GM15510 (cell line): ENCODE measurements around the gene RNU1-2.

Experiments
- POLR2A ChIP-seq: IDR thresholded peaks from 3 replicates; pipeline ENCODE4 v1.6.1; 2011; ENCODE audit warnings: borderline replicate concordance; ENCODE audit not compliant: insufficient read length; ENCODE audit errors: extremely low read depth

The RNU1-2 gene

DNA sequence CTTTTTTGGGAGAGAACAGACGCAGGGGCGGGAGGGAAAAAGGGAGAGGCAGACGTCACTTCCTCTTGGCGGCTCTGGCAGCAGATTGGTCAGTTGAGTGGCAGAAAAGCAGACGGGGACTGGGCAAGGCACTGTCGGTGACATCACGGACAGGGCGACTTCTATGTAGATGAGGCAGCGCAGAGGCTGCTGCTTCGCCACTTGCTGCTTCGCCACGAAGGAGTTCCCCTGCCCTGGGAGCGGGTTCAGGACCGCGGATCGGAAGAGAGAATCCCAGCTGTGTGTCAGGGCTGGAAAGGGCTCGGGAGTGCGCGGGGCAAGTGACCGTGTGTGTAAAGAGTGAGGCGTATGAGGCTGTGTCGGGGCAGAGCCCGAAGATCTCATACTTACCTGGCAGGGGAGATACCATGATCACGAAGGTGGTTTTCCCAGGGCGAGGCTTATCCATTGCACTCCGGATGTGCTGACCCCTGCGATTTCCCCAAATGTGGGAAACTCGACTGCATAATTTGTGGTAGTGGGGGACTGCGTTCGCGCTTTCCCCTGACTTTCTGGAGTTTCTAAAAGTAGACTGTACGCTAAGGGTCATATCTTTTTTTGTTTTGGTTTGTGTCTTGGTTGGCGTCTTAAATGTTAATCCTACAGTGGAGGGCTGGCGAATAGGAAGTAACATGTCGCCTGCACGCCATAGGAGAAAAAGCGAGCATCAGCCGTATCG is at the start of gene RNU1-2:
Gene RNU1-2, plus strand, starts transcription at position 383 of the 718 bp plus-strand sequence.
- peak; percentile 85 for TF ChIP-seq POLR2A

DNA sequence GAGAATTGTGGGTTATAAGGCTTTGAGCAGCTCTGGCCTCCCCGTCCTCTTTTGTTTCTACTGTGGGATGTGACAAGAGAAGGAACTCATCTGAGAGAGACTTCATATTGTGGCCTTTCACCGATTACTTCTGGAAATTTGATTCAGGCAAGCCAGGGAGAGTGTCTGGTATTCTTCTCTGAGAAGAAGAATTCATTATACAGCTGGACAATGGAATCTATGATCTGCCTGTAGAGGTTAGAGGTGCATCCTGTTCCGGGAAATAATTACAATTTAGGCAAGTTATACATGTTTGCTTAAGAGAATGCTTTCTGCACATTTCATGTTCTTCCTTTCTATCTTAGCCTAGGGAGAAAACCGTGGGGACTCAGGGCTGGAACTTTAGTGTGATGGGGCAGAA is 12.8 kb upstream of the RNU1-2 start:
- TF ChIP-seq POLR2A: no peak

DNA sequence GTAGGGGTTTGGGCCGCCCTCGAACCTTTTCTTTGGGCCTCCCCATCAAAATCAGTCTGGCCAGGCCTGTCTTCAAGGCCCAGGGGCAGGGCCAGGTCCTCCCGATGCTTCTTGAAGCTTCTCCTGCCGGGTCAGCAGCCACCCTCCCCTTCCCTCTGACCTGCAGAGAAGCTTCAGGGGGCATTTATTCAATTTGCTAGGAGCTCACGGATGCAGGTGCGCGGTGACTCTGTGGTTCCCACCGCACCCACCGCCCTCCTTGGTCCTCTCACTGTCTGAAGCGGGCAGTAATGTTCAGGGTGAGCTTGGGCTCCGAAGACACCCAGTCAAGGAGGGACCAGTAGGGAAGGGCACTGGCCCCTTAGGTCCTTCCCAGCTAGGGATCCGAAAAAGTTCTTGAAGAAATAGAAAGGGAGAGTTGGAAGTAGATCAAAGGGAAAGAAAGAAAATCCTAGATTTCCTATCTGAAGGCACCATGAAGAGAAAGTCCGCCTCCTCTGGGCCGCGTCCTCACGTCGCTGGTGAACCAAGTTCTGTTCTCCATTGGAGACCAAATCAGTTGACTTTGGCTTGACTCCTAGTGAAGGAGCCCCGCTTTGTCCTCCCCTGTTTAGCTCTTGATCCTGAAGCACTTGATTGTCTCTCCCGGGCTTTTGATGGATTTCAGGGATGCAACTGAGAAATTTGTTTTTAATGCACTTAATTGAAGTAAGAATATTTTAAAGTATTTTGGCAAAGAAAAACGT is 8.7 kb upstream of the RNU1-2 start:
- no peak for TF ChIP-seq POLR2A

DNA sequence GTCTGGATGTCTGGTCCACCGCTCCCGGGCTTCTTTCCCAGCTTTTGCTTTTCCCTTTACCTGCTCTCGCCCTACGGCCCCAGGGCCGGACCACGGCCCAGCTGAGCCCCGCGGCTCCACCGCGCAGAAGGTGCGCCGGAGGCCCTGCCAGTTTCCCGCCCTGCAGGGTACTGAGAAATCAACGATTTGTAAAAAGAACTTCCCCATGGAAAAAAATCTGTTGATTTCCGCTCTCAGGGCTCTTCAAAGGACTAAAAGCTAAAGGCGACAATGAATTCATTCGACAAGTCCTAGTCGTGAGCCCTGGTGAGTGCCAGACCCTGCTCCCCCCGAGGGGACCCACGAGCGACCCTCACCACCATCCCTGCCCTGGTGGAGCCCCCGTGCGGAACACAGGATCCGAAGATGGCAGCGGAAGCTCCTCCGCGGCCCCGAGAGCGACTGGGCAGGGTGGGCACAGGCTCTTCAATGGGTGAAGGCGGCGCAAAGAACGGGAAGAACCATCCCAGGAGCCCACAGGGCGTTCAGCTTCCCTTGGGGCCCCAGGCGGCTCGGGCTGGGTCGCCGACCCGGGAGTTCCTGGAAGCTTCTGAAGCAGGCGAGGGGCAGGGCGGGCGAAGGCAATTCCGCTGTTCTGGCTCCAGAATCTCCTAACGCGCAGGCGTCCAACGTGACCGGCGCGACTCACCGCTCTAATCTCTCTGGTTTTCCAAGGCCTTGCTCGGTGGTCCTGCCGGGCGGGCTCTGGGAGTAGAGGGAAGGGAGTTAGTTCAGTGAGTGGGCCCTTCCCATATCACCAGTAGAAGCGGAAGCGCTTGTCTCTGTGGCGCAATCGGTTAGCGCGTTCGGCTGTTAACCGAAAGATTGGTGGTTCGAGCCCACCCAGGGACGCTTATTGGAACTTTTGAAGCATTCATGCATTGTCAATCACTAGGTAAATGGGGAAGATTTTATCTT is 6.6 kb upstream of the RNU1-2 start:
- TF ChIP-seq POLR2A: no peak

DNA sequence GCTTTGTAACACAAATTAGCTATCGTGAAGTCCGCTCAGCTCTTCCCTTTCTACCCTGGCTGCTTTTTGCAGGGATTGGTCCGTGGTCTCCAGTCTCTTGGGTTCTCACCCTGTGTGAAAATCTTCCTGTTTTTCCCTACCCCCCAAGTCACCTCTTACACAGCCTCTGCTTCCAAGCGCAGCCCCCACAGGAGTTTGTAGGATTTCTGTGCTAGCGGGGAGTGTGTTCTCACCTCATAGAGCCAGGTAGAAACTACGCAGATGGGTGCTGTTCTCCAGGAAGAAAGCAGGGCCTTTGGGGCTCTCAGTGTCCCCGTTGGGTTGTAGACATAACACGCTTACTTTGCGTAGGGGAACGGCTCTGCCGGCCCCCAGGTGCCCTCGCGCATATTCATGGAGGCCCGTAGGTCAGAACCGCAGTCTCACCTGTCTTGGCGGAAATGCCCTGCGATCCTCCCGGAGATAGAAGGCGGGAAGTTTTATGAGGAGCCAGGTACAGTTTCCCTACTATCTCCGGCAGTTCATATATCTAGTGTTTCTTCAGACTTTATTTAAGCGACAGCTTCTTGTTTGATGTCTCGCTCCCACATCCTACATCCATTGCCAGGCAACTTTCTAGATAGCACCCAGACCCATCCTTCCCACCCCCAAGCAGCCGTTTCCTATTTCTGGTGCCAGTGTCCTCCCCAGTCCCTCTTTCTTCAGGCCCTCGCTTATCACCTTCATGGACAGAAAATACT is 706 bp downstream of the RNU1-2 start:
- TF ChIP-seq POLR2A: peak; percentile 50

DNA sequence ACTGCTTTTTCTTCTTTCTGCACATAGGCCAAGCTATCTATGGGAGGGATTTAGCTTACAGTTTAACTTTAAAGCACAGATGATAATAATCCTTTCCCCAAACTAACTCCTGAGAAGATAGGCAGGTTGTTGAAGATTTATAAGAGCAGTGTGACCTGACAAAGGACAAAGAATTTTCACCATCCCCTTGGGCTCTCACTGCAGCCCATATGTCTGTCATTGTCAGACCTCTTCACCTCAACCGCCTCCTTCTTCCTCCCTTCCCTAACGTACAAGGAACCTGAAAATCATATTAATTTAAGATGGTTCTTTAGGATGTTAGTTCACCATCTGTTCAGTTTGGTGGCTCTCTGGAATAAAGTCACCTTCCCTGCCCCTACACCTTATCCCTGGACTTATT is 5.0 kb downstream of the RNU1-2 start:
- no peak for TF ChIP-seq POLR2A

DNA sequence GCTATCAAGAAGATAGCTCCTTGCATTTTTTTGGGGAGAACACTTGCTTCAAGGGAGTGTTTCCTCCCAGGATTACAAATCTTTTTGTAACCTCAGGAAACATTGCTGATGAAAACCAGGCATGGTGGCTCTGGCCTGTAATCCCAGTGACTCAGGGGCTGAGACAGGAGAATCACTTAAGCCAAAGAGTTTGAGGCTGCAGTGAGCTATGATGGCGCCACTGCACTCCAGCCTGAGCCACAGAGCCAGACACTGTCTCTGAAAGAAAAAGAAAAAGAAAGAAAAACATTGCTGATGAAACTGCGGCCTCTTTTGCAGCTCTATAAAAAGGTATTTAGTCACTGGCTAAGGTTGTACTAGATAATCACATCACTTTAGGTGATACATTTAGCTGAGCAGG is 7.3 kb downstream of the RNU1-2 start:
- no peak for TF ChIP-seq POLR2A

DNA sequence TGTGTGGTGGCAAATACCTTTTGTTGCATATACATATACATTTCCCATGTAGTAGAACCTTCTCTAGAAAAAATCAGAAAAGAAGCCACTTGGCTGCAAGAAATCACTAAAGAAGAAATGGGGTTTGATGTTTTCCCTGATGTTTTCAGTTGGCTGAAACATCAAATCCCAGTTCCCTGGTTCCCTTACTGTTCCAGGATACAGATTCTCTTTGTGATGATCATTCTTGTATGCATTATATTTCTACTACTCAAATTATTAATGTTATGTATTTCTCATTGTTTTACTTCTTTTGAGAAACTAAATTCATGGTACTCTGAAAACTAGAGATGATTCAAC is 7.6 kb downstream of the RNU1-2 start:
- no peak for TF ChIP-seq POLR2A

DNA sequence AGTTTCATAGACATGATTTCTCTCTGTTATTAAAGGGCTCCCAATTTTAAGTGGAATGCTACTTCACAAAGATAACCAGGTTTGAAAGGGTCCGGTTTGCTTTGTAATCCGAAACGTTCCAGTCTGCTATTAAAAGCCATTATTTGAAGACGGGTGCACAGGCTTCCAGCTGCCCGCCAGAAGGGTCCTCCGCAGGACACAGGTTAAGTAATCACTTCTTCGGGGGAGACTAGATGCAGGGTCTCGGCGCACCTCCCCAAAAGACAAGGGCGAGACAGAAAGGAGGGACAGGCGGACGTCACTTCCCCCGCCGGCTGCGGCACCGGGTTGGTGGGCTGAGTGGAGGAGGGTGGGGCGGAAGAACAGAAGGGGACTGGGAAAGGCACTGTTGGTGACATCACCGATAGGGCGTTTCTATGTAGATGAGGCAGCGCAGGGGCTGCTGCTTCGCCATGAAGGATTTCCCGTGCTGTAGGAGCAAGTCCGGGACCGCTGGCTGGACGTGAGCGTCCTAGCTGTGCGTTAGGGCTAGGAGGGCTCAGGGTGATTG is 8.9 kb downstream of the RNU1-2 start:
- no peak for TF ChIP-seq POLR2A

DNA sequence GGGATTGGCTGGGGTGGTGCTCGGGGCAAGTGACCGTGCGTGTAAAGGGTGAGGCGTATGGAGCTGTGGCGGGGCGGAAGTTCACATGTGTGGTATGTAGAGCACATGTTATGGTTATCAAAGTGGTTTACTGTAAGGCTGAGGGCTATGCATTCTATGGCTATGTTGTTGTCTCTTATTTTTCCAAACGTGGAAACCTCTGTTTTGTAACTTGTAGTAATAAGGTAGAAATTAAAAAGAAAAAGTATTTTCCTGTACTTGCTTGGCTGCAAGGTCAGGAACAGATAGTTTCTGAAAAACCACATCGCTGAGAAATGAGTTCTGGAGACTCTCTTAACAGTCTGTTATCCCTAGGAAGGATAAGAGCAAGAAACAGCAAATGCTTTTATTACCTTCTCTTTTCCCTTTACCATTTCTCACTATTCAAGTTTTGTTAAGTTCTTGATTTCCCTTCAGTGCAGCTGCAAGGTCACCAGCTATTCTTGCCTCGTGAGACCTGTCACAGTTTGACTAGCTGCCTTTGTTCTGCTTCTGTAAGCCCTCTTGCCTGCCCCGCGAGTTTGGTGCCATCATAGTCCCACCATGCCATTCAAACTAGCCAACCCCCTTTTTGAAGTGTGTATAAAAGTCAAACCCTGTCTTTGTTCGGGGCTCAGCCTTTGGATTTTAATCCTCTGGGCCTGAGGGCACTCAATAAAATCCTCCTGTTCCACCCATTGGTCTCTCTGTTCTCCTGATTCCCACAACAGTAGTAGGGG is 9.5 kb downstream of the RNU1-2 start:
- TF ChIP-seq POLR2A: peak; percentile 98

DNA sequence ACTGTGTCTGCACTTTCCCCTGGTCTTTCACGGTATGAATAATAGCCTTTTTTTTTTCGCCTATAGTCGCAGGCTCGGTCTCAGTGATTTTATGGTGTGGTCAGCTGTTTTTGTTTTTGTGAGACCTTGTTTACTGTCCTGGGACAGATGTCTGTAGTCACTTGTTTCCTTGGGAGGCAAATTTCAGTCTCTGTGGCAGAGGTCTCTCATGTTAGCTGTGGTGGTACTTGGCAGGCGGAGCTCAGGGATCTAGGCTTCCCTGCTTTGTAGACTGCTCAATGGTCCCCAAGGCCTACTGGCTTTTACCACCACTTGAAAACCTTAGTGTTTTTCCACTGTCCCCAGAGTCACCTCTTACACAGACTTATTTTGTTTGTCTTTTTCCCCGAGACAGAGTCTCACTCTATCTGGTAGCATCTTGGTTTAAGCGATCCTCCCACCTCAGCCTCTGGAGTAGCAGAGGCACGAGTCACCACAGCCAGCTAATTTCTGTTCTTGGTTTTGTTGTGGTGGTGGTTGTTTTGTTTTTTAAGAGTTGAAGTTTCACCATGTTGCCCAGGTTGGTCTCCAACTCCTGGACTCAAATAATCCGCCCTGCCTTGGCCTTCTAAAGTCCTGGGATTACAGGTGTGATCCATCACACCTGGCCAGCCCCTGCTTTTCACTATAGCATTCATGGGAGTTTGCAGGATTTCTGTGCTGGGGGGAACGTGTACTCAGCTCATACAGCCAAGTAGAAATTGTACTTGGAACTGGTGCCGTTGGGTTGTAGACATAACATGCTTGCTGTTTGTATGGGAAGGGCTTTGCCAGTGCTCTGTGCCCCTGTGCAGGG is 10.3 kb downstream of the RNU1-2 start:
- TF ChIP-seq POLR2A: no peak

DNA sequence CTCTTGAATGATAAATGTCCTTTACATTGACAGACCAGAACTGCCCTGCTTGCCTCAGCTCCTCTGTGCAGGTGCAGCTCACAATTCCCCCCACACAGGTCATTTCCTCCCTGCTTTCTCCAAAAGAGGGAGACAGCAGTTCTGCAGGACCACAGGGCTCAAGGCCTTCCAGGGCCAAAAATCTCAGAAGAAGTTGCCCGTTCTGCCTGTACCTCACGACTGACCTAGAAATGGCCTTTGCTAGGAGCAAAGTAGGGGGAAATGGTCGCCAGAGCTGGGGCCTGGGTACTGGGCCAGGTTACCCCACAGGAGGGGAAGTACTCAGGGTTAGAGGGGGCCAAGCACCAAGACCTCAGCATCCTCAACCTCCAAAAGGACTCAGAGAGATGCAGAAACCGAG is 11.1 kb downstream of the RNU1-2 start:
- no peak for TF ChIP-seq POLR2A
